Right atrium auricular region (tissue), 2 donors: ENCODE measurements around the gene PHTF2. TPM values are rescaled to one million over a fixed set of nuclear protein-coding genes. Genes with fewer than 3 reads are reported as not detected.

Source experiments
- DNase-seq: peaks from one replicate; pipeline ENCODE4 v3.0.0-alpha.2; 2019; ENCODE audit warnings: low spot score
- H3K27ac ChIP-seq, 2 donors: fragments of 200-600 bp; sonication (generic); 1 replicate in 1 of 2; 2 replicates in 1 of 2; pipeline ENCODE4 v1.5.1; 2016 to 2019
- H3K27me3 ChIP-seq, 2 donors: fragments of 200-600 bp; sonication (generic); one replicate each; pipeline versions ENCODE4 v1.5.1 to v1.6.0; 2017 to 2019
- H3K36me3 ChIP-seq: fragments of 200-600 bp; sonication (generic); one replicate; pipeline ENCODE4 v1.5.1; 2016
- H3K4me1 ChIP-seq, 2 donors: fragments of 200-600 bp; sonication (generic); one replicate each; pipeline versions ENCODE4 v1.5.1 to v1.6.0; 2017 to 2019
- H3K4me3 ChIP-seq, 2 donors: fragments of 200-600 bp; sonication (generic); 1 replicate in 1 of 2; 2 replicates in 1 of 2; pipeline ENCODE4 v1.5.1; 2017 to 2019; ENCODE audit warnings: mild to moderate bottlenecking in 1 of 2, moderate library complexity in 1 of 2
- H3K9me3 ChIP-seq, 2 donors: fragments of 200-600 bp; sonication (generic); one replicate each; pipeline ENCODE4 v1.5.1; 2019
- CTCF ChIP-seq, 2 donors: fragments of 200-600 bp; sonication (generic); IDR thresholded peaks; one replicate each; pipeline ENCODE4 v1.5.1; 2019; ENCODE audit warnings: antibody characterized with exemption in 2 of 2
- total RNA-seq, 2 donors: library from RNA; depleted of rRNA; stranded (reverse); fragments of >200 nt; gene quantifications; one replicate each; pipeline ENCODE4 v1.1.0, GENCODE V29; 2016

Gene PHTF2
- total RNA-seq, 2 donors from 2014 or later = 14.3 to 31.6 TPM

- Histone ChIP-seq H3K4me1 (no peaks in the 10 kb centered on the region), H3K27ac (no peak overlapping the region), H3K36me3 (no peaks in the 10 kb centered on the region), H3K9me3 (no peaks in the 10 kb centered on the region), H3K4me3 (no peak overlapping the region), H3K27me3 (no peaks in the 10 kb centered on the region)
- DNase-seq = no peak
- TF ChIP-seq CTCF (IDR thresholded peaks at IDR 0.05) = no peak
Observed at GRCh38 chr7:77960336-77960735, 161.8 kb downstream of the PHTF2 start.

- no peaks in the 10 kb centered on the region for H3K4me1 ChIP-seq
- H3K27ac ChIP-seq = no peak overlapping the region
- no peak for DNase-seq
- H3K36me3 ChIP-seq = no peaks in the 10 kb centered on the region
- no peak overlapping the region for H3K4me3 ChIP-seq
- H3K9me3 ChIP-seq = no peaks in the 10 kb centered on the region
- TF ChIP-seq CTCF (IDR thresholded peaks at IDR 0.05) = no peak
- H3K27me3 ChIP-seq = no peaks in the 10 kb centered on the region
Observed at GRCh38 chr7:77967429-77967828, 168.9 kb downstream of the PHTF2 start.

- H3K4me3 ChIP-seq = no peak overlapping the region
Observed at GRCh38 chr7:77971726-77972125, 173.2 kb downstream of the PHTF2 start.

GRCh38 chr7:77975672-77976480 is 177.3 kb downstream of the PHTF2 start:
- H3K27ac ChIP-seq = no peak overlapping the region
- no peaks in the 10 kb centered on the region for H3K4me1 ChIP-seq
- no peaks in the 10 kb centered on the region for H3K27me3 ChIP-seq
- no peak for DNase-seq
- no peak overlapping the region for H3K4me3 ChIP-seq
- TF ChIP-seq CTCF (IDR thresholded peaks at IDR 0.05) = no peak
- no peaks in the 10 kb centered on the region for H3K9me3 ChIP-seq
- H3K36me3 ChIP-seq = no peaks in the 10 kb centered on the region

More at GRCh38 chr7:77971726-77972125, 173.2 kb downstream of the PHTF2 start:
- Histone ChIP-seq H3K4me1 (no peaks in the 10 kb centered on the region), H3K36me3 (no peaks in the 10 kb centered on the region), H3K9me3 (no peaks in the 10 kb centered on the region), H3K27ac (no peak overlapping the region), H3K27me3 (no peaks in the 10 kb centered on the region)
- no peak for TF ChIP-seq CTCF (IDR thresholded peaks at IDR 0.05)
- no peak for DNase-seq

GRCh38 chr7:77979219-77979618 is 180.6 kb downstream of the PHTF2 start:
- no peak for TF ChIP-seq CTCF (IDR thresholded peaks at IDR 0.05)
- Histone ChIP-seq H3K27ac (no peak overlapping the region), H3K36me3 (no peaks in the 10 kb centered on the region), H3K9me3 (no peaks in the 10 kb centered on the region), H3K4me1 (no peaks in the 10 kb centered on the region), H3K4me3 (no peak overlapping the region), H3K27me3 (no peaks in the 10 kb centered on the region)
- no peak for DNase-seq
